Adrenal gland (tissue), 5 donors: ENCODE results near the gene RNF25.
A peak's percentile ranks its signal among the peaks of the same experiment; 100 is the strongest.

ENCODE experiments used
- CTCF ChIP-seq, 6 experiments: fragments of 450-650 bp in 4 of 6; fragments of 200-600 bp in 2 of 6; sonication (generic) in 1 of 6; IDR thresholded peaks; 1 replicate in 5 of 6; 2 replicates in 1 of 6; pipeline versions ENCODE4 v1.5.1 to v1.8.0; 2016 to 2021; ENCODE audit warnings: antibody characterized with exemption in 6 of 6, mild to moderate bottlenecking in 2 of 6, moderate library complexity in 1 of 6
- POLR2A ChIP-seq, 2 donors: fragments of 450-650 bp; IDR thresholded peaks; one replicate each; pipeline ENCODE4 v1.6.1; 2017; ENCODE audit warnings: antibody characterized with exemption in 2 of 2, mild to moderate bottlenecking in 2 of 2, moderate library complexity in 1 of 2
- donor health status: DM: no; HTN: no; CAD: no.

- TF ChIP-seq CTCF (IDR thresholded peaks at IDR 0.05) (peak; percentile 71 to 83 (median 73)), POLR2A (IDR thresholded peaks at IDR 0.05) (no peak)
Measured at GRCh38 chr2:218648088-218648786, 23.6 kb downstream of the RNF25 start.
